GM21381 (cell line): ENCODE results near the gene IL25.
"Not testable (repeated sequence)": the region's sequence is repeated elsewhere in the genome, so short reads cannot be mapped to it uniquely, and the experiment has no call there.

Source experiments
- ATAC-seq: cut with Tn5 transposase; IDR thresholded peaks from one replicate; pipeline ENCODE4 v1.9.1; 2021; ENCODE audit warnings: mild to moderate bottlenecking, moderate library complexity; ENCODE audit not compliant: unreplicated experiment

The IL25 gene

DNA sequence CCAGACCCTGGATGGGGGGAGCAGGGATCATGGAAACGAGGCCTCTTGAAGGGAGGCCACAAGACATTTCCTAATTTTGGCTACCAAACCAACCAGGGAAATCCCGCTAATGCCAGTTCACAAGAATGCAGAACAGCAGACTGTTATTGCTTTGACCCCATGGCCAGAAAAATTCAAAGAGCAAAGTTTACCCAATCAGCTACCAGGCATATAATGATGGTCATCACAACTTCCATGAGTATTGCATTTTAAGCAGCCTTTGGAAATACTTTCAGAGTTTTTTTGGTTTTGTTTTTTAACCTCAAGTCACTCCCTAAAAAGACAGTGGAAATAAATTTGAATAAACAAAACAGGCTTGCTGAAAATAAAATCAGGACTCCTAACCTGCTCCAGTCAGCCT is at the start of gene IL25:
IL25 (plus strand) TSS at position 301 of the 400 bp plus-strand sequence.
- no peak for ATAC-seq

DNA sequence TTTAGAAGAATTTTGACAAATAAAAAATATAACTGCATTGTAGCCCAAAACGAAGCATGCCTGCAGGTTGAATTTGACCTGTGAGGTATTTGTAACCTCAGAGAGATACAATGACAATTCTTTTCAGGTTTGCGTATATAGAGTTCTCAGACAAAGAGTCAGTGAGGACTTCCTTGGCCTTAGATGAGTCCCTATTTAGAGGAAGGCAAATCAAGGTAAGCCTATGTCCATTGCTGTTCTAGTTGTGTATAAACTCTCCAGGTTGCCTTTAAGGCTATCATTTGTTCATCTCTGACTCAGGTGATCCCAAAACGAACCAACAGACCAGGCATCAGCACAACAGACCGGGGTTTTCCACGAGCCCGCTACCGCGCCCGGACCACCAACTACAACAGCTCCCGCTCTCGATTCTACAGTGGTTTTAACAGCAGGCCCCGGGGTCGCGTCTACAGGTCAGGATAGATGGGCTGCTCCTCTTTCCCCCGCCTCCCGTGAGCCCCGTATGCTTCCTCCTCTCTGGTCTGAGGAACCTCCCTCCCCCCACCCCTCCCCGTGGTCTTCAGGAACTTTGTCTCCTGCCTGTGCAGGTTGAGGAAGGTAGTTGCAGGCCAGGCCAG is 48.7 kb upstream of the IL25 start:
- ATAC-seq, result no peak

DNA sequence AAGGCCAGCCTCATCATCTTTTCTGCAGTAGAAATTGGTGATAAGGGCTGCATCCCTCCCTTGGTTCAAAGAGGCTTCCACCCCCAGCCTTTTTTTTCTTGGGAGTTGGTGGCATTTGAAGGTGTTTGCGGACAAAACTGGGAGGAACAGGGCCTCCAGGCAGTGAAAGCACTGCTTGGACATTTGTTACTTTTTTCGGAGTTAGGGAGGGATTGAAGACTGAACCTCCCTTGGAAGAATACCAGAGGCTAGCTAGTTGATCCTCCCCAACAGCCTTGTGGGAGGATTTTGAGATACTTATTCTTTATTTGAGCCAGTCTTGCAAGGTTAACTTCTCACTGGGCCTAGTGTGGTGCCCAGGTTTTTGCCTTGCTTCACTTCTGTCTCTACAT is 48.2 kb upstream of the IL25 start:
- ATAC-seq, result no peak

DNA sequence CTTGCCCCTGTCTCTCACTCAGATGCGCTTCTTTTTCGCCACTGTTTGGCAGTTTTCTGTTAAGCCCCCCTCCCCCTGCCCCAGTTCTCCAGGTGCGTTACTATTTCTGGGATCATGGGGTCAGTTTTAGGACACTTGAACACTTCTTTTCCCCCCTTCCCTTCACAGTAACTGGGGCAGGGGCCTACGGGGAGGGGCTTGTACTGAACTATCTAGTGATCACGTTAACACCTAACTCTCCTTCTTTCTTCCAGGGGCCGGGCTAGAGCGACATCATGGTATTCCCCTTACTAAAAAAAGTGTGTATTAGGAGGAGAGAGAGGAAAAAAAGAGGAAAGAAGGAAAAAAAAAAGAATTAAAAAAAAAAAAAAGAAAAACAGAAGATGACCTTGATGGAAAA is 47.6 kb upstream of the IL25 start:
- no peak for ATAC-seq

DNA sequence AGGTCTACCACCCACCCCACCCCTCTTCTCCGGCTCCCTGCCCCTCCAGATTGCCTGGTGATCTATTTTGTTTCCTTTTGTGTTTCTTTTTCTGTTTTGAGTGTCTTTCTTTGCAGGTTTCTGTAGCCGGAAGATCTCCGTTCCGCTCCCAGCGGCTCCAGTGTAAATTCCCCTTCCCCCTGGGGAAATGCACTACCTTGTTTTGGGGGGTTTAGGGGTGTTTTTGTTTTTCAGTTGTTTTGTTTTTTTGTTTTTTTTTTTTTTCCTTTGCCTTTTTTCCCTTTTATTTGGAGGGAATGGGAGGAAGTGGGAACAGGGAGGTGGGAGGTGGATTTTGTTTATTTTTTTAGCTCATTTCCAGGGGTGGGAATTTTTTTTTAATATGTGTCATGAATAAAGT is 46.9 kb upstream of the IL25 start:
- not testable (repeated sequence) for ATAC-seq

DNA sequence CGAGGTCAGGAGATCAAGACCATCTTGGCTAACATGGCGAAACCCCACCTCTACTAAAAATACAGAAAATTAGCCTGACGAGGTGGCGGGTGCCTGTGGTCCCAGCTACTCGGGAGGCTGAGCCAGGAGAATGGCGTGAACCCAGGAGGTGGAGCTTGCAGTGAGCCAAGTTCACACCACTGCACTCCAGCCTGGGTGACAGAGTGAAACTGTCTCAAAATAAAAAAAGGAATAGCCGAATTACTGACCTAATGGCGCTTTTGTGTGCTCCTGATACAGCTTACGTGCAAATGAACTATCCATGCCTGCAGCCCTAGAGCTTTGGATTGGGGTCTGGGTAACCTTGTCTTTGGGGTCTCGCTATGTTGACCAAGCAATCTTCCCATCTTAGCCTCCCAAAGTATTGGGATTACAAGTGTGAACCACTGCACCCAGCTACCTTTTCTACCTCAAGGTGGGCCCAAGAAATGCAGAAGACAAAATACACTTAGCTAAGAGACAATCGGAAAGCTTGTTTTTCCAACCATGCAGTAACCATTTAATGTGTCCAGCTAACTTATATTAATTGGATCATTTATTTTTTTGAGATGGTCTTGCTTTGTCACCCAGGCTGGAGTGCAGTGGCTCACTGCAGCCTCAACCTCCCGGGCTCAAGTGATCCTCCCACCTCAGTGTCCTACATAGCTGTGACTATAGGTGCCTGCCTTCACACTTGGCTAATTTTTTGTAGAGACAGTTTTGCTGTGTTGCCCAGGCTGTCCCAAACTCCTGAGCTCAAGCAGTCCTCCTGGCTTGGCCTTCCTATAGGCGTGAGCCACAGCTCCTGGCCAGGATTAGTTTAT is 45.9 kb upstream of the IL25 start:
- no peak for ATAC-seq

DNA sequence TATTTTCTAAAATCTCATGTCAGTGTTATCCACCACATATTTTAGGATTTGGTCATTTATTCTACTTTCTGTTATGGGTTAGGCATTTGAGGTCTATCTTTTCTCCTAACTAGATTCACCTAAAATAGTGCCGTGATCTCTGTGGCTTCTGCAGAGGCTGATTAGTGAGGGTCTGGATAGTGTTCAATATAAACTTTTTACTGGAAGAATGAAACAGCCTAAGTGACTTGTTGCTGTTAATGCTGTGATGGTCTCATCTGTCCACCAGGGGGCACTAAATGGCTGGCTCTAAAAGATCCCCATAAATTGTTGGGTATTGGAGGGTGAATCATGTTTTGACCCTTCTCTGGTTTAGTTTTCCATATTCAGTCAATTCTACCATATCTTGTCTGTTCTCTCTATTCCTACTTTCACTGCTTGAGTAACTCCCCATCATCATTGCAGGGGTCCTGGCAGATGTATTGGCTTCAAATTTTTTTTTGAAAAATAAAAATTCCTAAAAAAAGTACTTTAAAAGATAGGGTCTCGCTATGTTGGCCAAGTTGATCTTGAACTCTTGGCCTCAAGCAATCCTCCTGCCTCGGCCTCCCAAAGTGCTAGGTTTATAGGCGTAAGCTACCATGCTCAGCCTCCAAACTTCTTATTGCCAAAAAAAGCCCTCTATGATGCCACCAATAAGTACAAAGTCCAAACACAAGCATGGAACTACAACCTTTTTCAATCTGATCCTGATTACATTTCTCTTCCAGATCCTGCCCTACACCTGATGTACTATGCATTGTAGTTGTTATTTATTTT is 44.5 kb upstream of the IL25 start:
- ATAC-seq, result no peak

DNA sequence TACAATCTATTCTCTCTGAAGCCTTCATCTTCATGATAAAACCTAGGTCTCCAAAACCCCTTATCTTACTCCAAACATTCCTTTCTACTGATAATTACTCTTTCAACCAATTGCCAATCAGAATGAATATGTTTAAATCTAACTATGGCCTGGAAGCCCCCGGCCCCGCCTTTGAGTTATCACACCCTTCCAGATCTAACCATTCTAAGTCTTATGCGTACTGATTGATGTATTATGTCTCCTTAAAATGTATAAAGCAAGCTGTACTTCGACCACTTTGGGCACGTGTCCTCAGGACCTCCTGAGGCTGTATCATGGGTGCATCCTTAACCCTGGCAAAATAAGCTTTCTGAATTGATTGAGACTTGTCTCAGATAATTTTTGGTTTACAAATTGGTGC is 37.0 kb upstream of the IL25 start:
- no peak for ATAC-seq

DNA sequence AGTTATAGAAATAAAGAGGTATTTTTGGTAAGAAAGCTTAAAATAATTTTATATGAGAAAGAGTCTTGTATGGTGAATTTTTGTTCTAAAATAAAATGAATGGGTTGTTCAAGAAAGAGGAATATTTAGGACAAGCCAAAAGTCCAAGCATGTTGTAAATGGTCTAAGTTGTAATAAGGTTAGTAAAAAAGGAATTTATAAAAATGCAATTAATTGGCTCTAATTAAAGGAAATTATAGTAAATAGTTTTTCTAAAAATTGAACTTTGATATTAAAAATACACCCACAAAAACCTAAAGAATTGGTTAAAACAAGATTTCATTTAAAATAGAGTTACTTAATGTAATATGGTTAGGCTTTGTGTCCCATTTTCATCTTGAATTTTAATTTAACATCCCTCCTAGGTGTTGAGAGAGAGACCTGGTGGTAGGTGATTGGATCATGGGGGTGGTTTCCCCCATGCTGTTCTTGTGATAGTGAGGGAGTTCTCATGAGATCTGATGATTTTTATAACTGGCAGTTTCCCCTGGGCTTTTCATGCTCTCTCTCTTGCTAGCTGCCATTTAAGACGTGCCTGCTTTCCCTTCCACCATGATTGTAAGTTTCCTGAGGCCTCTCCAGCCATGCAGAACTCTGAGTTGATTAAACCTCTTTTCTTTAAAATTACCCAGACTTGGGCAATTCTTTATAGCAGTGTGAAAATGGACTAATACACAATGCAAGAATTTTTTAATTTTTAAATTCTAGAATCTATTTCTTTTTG is 32.9 kb upstream of the IL25 start:
- no peak for ATAC-seq

DNA sequence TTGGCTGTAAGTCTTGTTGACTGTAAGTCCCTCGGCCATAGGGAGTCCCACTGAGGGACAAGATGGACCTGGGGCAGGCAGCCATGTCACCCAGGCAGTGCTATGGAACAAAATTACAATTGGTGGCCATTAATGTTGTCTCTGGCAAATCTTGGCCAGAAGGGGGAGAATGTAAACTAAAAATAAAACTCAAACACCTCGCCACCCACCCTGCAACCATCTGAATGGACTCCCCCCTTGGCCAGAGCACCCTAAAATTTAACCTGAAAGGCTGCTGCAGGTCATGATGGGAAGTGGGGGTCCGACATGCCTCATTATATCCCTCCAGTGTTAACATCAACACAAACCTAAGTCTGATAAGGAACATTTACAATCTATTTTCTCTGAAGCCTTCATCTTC is 28.1 kb upstream of the IL25 start:
- ATAC-seq, result no peak

DNA sequence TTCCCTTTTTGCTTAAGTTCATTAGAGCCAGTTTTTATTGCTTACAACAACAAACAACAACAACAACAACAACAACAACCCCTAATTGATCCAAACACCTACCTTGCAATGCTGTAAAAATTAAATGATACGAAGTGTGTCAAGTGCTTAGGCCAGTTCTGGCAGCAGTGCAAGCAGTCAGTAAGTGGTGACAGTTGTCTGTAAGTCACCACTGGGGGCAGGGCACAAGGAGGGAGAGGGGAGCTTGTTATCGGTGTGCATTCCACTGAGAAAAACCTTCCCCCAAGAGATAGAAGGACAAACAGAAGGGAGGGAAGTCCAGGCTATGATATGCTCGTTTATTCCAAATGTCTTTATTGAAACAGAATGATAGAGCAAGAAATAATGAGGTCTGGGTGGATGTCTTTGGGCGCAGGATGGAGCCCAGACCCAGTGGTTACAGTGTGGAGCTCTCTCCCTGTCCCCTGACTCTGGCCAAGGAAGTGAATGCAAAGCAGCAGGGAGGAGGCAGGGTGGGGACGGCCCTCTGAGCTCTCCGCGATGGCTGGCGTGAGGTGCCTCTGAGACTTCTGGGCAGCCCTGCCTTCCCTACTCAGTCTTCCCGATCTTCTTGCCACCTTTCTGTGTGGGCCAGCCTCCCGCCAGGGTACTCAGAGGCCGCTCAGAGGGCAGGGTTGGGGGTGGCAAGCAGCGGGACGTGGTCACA is 26.5 kb upstream of the IL25 start:
- ATAC-seq, result no peak

DNA sequence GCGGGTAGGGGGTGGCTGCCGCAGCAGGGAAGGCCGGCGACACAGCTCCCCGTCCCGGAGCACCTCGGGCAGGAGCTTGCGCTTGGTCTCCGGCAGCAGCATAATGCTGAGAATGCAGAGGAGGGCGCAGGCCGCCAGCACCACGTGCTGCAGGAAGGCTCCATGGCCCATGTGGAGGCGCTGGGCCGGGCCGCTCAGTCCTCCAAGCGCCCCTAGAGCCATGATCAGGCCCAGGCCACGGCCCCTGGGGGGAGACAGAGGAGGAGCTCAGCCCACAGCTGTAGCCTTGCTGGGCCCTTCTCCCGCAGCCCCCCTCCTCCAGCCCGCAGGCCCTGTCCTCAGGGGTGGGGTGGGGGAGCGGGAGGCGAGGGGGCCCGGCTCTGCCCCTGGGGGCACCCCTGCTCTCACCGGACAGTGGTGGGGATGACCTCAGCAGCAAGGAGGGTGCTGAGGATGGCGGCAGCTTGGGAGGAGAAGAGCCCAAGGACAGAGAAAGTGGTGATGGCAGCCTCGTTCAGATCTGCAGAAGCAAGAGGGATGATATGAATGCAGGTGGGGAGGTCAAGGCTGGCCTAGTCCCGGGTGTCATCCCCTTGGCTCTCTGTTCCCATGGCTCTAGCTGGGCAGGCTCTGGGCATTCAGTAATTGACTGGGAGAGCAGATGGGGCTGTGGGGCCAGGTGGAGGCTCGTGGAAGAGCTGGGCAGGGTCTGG is 25.8 kb upstream of the IL25 start:
- no peak for ATAC-seq

DNA sequence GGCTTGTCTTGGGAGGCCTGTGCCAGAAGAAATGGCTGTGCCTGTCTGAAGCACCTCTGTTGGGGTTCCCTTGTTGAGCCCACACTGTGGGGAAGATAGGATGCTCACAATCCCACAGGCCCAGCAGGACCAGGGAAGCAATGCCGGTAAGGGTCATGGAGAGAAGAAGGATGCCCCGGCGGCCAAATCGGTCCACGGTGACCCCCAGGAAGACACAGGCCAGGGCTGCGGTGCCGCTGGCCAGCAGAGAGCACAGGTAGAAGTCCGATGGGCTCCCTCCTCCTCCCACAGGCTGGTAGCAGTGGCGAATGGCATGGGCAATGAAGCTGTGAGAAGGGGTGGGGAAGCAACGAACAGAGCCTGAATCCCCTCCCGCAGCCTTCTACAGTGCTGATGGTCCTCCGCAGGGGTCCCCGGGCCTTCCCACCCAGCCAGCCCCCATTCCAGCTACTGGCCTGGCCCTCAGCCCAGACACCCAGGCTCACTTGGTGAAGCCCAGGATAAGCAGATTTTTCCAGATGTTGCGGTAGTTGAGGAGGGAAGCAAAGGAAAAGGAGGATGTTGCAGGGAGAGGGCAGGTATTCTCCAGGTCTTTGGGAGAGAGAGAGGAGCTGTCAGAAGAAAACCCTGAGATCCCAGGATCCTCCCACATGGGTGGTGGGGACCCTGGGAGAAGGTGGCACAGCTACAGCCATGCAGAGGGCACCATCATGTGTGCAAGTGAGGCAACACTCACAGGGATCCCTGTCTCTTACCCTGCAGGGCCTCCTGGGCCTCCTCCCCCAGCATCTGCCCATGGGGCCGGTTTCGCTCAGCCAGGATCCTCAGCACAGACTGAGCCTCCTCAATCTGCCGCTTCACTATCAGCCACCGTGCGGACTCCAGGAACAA is 25.0 kb upstream of the IL25 start:
- ATAC-seq, result no peak

DNA sequence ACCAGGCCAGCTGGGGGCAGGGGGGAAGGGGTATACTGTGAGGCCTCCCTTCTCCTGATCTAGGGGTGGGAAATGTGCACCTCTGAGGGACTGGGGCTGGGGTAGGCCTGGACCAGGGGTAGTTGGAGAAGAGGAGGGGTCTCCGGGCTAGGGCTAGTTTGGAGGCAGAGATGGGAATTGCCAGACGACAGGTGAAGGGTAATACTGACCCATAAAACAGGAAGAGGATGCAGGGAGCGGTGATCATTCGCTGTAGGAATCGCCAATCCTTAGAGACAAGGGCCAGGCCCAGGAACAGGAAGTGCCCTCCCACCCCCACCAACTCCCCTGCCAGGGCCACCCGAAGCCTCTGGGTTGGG is 24.3 kb upstream of the IL25 start:
- no peak for ATAC-seq

DNA sequence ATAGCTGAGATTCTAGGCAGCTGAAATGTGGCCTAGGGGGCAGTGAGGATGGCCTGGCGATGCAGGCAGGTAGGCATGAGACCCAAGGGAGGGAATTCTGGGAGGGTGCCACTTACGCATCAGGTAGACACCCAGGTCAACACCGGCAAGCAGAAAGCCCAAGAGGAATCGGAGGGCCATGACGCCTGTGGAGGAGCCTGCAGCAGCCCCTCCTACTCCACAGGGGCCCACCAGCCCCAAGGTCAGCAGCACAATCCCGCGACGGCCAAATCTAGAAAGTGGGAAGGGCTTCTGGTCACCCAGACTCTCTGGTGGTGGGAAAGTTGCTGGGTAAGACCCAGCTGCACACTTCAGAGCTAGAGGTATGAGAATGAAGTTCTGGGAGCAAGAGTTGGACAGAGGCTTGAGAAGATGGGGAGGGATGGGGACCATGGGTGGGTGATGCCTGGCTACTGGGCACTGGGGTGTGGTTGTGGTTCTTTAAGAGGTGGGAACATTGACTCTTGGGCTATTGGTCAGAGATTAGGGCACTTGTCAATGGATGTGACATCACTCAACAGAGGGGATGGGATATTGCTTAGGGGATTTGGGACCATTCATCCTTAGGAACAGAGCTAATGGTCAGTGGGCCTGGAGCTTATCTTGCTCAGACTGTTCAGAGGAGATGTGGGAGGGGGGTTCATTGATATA is 23.3 kb upstream of the IL25 start:
- no peak for ATAC-seq

DNA sequence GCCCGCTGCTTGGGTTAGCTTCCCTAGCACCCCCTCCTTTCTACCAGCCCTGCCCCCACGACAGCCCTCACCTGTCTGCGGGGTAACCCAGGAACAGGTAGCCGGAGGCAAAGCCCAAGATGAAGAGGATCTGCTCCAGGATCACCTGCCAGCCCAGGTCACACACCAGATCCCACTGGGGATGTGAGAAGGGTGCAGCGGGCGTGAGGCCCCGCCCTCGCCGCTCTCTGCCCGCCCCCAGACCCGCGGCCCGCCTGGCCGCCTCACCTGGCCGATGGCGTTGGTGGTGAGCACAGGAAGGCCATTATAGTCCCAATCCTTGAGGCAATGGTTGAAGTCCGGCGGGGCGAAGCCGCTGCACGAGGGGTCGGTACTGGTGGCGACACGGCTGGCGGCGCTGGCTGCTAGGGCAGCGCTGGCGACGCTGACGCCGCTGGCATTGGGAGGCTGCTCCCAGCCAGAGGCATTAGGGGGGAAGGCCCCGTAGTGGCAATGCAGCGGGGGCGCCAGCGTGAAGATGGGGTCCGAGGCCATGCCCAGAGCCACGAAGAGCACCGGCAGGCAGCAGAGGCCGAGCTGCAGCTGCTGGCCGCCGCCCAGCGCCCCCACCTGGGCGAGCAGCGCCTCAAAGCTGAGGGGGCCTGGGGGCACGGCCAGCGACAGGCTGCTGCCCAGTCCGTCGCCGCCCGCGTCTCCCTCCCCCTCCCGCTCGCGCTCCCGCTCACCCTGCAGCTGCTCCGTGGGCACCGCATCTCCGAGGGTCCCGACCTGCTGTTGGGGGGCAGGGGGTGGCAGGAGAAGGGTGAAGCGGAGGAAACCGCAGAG is 20.7 kb upstream of the IL25 start:
- ATAC-seq, result no peak
